IMR-90 (cell line): ENCODE data around the gene TGFBR1. TPM values are rescaled to one million over a fixed set of nuclear protein-coding genes. Genes with fewer than 3 reads are reported as not detected.

Source experiments
- ATAC-seq: fragments of 200-7000 bp; cut with Tn5 transposase; 2 replicates; pipeline ENCODE4 v1.9.1; 2020; ENCODE audit warnings: low read depth, mild to moderate bottlenecking, moderate library complexity
- BruUV-seq: library from RNA; stranded (reverse); fragments of 400-500 nt; replicated peaks from 2 replicates; lab custom pipeline; 2021; lab: Mats Ljungman, UMichigan
- CTCF ChIA-PET: fragments of 300-600 bp; formaldehyde crosslinking; extraction: SDS; loops from one replicate; lab custom pipeline; 2021; ENCODE audit warnings: antibody characterized with exemption; lab: Yijun Ruan, JAX
- POLR2A ChIA-PET: fragments of 300-600 bp; sonication (Branson Sonifier 250); formaldehyde crosslinking; loops from one replicate; lab custom pipeline; 2022; ENCODE audit warnings: antibody characterized with exemption; ENCODE audit not compliant: unreplicated experiment; lab: Charles Lee
- DNase-seq: peaks from one replicate; pipeline ENCODE4 v3.0.0; 2013
- H2AFZ ChIP-seq: replicated peaks from 2 replicates; pipeline ENCODE3; 2013; ENCODE audit warnings: low read length, mild to moderate bottlenecking; ENCODE audit not compliant: poor library complexity
- H2AK5ac ChIP-seq: 2 replicates; pipeline ENCODE4 v1.6.1; 2013; ENCODE audit warnings: low read depth, low read length, inconsistent platforms
- H2AK9ac ChIP-seq: replicated peaks from 2 replicates; pipeline ENCODE3; 2013; ENCODE audit warnings: mild to moderate bottlenecking, low read depth, low read length, moderate library complexity; ENCODE audit not compliant: poor library complexity
- H2BK120ac ChIP-seq: 2 replicates; pipeline ENCODE4 v1.6.1; 2013; ENCODE audit warnings: low read depth, low read length, inconsistent platforms
- H2BK15ac ChIP-seq: 3 replicates; pipeline ENCODE4 v1.6.1; 2013; ENCODE audit warnings: low read depth, low read length, inconsistent platforms
- H2BK20ac ChIP-seq: 2 replicates; pipeline ENCODE4 v1.6.1; 2013; ENCODE audit warnings: low read depth, mild to moderate bottlenecking, inconsistent platforms, low read length, moderate library complexity
- H2BK5ac ChIP-seq: 2 replicates; pipeline ENCODE4 v1.6.1; 2013; ENCODE audit warnings: mild to moderate bottlenecking, low read depth, low read length, inconsistent platforms; ENCODE audit not compliant: poor library complexity, severe bottlenecking
- H3K14ac ChIP-seq: replicated peaks from 2 replicates; pipeline ENCODE4 v1.6.1; 2013; ENCODE audit warnings: low read depth, low read length, inconsistent platforms
- H3K18ac ChIP-seq: 2 replicates; pipeline ENCODE4 v1.6.1; 2013; ENCODE audit warnings: low read depth, low read length, control low read depth
- H3K23ac ChIP-seq: 2 replicates; pipeline ENCODE4 v1.6.1; 2013; ENCODE audit warnings: low read depth, low read length, inconsistent platforms
- H3K27ac ChIP-seq: 2 replicates; pipeline ENCODE4 v1.5.1; 2013; ENCODE audit warnings: mild to moderate bottlenecking, control low read depth, low read length; ENCODE audit not compliant: insufficient read depth
- H3K27me3 ChIP-seq: 2 replicates; pipeline ENCODE4 v1.6.1; 2013; ENCODE audit warnings: low read length; ENCODE audit not compliant: control insufficient read depth, insufficient read depth
- H3K36me3 ChIP-seq: 2 replicates; pipeline ENCODE4 v1.6.1; 2013; ENCODE audit warnings: low read length, mixed read lengths; ENCODE audit not compliant: control insufficient read depth, insufficient read depth
- H3K4ac ChIP-seq: 2 replicates; pipeline ENCODE4 v1.6.1; 2013; ENCODE audit warnings: low read depth, low read length, inconsistent platforms
- H3K4me1 ChIP-seq: 2 replicates; pipeline ENCODE4 v1.6.1; 2013; ENCODE audit warnings: low read length, mixed read lengths; ENCODE audit not compliant: control insufficient read depth, insufficient read depth
- H3K4me2 ChIP-seq: 2 replicates; pipeline ENCODE4 v1.6.1; 2013; ENCODE audit warnings: low read depth, mild to moderate bottlenecking, control low read depth, low read length, moderate library complexity
- H3K4me3 ChIP-seq: 2 replicates; pipeline ENCODE4 v1.5.1; 2013; ENCODE audit warnings: low read depth, mild to moderate bottlenecking, control low read depth, low read length, moderate library complexity; ENCODE audit not compliant: insufficient read depth
- H3K56ac ChIP-seq: 2 replicates; pipeline ENCODE4 v1.6.1; 2013; ENCODE audit warnings: low read length, inconsistent platforms; ENCODE audit not compliant: insufficient read depth; ENCODE audit errors: extremely low read depth
- H3K79me1 ChIP-seq, 2 experiments: 2 replicates each; pipeline ENCODE4 v1.6.1; 2013; ENCODE audit warnings: low read length in 2 of 2, inconsistent platforms in 1 of 2, low read depth in 1 of 2
- H3K9ac ChIP-seq: 2 replicates; pipeline ENCODE4 v1.6.1; 2013; ENCODE audit warnings: low read depth, low read length, control low read depth
- H3K9me1 ChIP-seq: 2 replicates; pipeline ENCODE4 v1.6.1; 2013; ENCODE audit warnings: low read length, inconsistent platforms; ENCODE audit not compliant: insufficient read depth
- H3K9me3 ChIP-seq: 2 replicates; pipeline ENCODE4 v1.6.1; 2013; ENCODE audit warnings: low read length; ENCODE audit not compliant: control insufficient read depth, insufficient read depth
- H4K20me1 ChIP-seq: 2 replicates; pipeline ENCODE4 v1.6.1; 2013; ENCODE audit warnings: low read length, inconsistent platforms; ENCODE audit not compliant: insufficient read depth
- H4K5ac ChIP-seq: 2 replicates; pipeline ENCODE4 v1.6.1; 2013; ENCODE audit warnings: mild to moderate bottlenecking, low read depth, low read length, control low read depth
- H4K8ac ChIP-seq, 2 experiments: 2 replicates each; pipeline ENCODE4 v1.6.1; 2013; ENCODE audit warnings: low read depth in 2 of 2, low read length in 2 of 2, control low read depth in 1 of 2, inconsistent platforms in 1 of 2
- H4K91ac ChIP-seq: 2 replicates; pipeline ENCODE4 v1.6.1; 2013; ENCODE audit warnings: low read depth, low read length, inconsistent platforms; ENCODE audit not compliant: insufficient read depth
- BHLHE40 ChIP-seq: fragments of 150-350 bp; IDR thresholded peaks from 2 replicates; pipeline ENCODE4 v1.6.1; 2016; ENCODE audit warnings: mild to moderate bottlenecking, low read depth, low read length
- CEBPB ChIP-seq: IDR thresholded peaks from 2 replicates; pipeline ENCODE4 v1.6.1; 2012; ENCODE audit warnings: low read depth, low read length, improper control_type of control experiment
- CHD1 ChIP-seq: IDR thresholded peaks from 2 replicates; pipeline ENCODE4 v1.6.1; 2012; ENCODE audit warnings: low read depth, low read length, improper control_type of control experiment
- CTCF ChIP-seq: conservative IDR thresholded peaks from 2 replicates; pipeline ENCODE4 v1.5.1; 2012; ENCODE audit warnings: mild to moderate bottlenecking, low read depth, low read length, improper control_type of control experiment
- FOS ChIP-seq: fragments of 150-350 bp; IDR thresholded peaks from 2 replicates; pipeline ENCODE4 v1.6.1; 2016; ENCODE audit warnings: low read depth, low read length
- MAFK ChIP-seq: IDR thresholded peaks from 2 replicates; pipeline ENCODE4 v1.6.1; 2012; ENCODE audit warnings: low read depth, low read length, improper control_type of control experiment
- MAZ ChIP-seq: IDR thresholded peaks from 2 replicates; pipeline ENCODE4 v1.6.1; 2012; ENCODE audit warnings: low read depth, mild to moderate bottlenecking, low read length, improper control_type of control experiment, moderate library complexity, borderline replicate concordance
- MXI1 ChIP-seq: IDR thresholded peaks from 2 replicates; pipeline ENCODE4 v1.6.1; 2012; ENCODE audit warnings: low read depth, mild to moderate bottlenecking, low read length, moderate library complexity, borderline replicate concordance
- NFE2L2 ChIP-seq: fragments of 150-350 bp; IDR thresholded peaks from 2 replicates; pipeline ENCODE4 v1.6.1; 2016; ENCODE audit warnings: low read depth, mild to moderate bottlenecking, low read length
- POLR2A ChIP-seq: IDR thresholded peaks from 2 replicates; pipeline ENCODE4 v1.6.1; 2012; ENCODE audit warnings: mild to moderate bottlenecking, low read depth, low read length
- RAD21 ChIP-seq: IDR thresholded peaks from 2 replicates; pipeline ENCODE4 v1.6.1; 2012; ENCODE audit warnings: low read length, improper control_type of control experiment
- RCOR1 ChIP-seq: IDR thresholded peaks from 2 replicates; pipeline ENCODE4 v1.6.1; 2012; ENCODE audit warnings: mild to moderate bottlenecking, low read length, improper control_type of control experiment; ENCODE audit not compliant: insufficient replicate concordance
- RFX5 ChIP-seq: IDR thresholded peaks from 2 replicates; pipeline ENCODE4 v1.8.0; 2012; ENCODE audit warnings: low read depth, mild to moderate bottlenecking, low read length, moderate library complexity
- SMC3 ChIP-seq: fragments of 150-350 bp; IDR thresholded peaks from 2 replicates; pipeline ENCODE4 v1.6.1; 2016; ENCODE audit warnings: low read depth, mild to moderate bottlenecking, antibody characterized with exemption, low read length, moderate library complexity
- WGBS, 2 experiments: methylation state at CpG; one replicate each; pipeline versions ENCODE4 v1.1.5 to v1.1.7; 2013; ENCODE audit warnings: missing lambda C conversion rate in 2 of 2; ENCODE audit not compliant: insufficient read length in 1 of 2; ENCODE audit errors: extremely low coverage in 2 of 2; 5-methylcytosine and 5-hydroxymethylcytosine counted together
- dilution Hi-C: fragments of 300-500 bp; cut with HindIII; formaldehyde crosslinking; loops from one replicate; pipeline ENCODE4 v1.14.3; 2018; ENCODE audit warnings: low sequenced_read_pairs; ENCODE audit not compliant: unreplicated experiment
- in situ Hi-C: fragments of 300-500 bp; cut with MboI; formaldehyde crosslinking; loops from 3 replicates; pipeline ENCODE4 v1.14.3; 2019; ENCODE audit warnings: low sequenced_read_pairs, inconsistent platforms, mixed read lengths
- intact Hi-C: fragments of 100-400 bp; cut with micrococcal nuclease; formaldehyde crosslinking; loops from 2 replicates; pipeline ENCODE4 v1.10.0; 2022
- polyA plus RNA-seq, 3 experiments: library from polyadenylated mRNA; depleted of rRNA; stranded (reverse); fragments of >200 nt; gene quantifications; 2 replicates each; pipeline ENCODE4 v1.2.3, GENCODE V29; 2012; ENCODE audit warnings: low replicate concordance in 1 of 3
- total RNA-seq: library from RNA; depleted of rRNA; stranded (reverse); fragments of >200 nt; gene quantifications from 2 replicates; pipeline ENCODE4 v1.2.3, GENCODE V29; 2012
- TF ChIP-seq, protein P1 (sequence below): fragments of 150-350 bp; IDR thresholded peaks from 2 replicates; pipeline ENCODE4 v1.6.1; 2016; ENCODE audit warnings: low read depth, mild to moderate bottlenecking, low read length, moderate library complexity, borderline replicate concordance
- TF ChIP-seq, protein P2 (sequence below): fragments of 150-350 bp; IDR thresholded peaks from 2 replicates; pipeline ENCODE4 v1.6.1; 2017; ENCODE audit warnings: mild to moderate bottlenecking, antibody characterized with exemption, low read length, low read depth

Gene TGFBR1
- total and polyA plus RNA-seq, 2 of the 4 experiments (the other 2 are of a cell fraction) = 15.1 to 75.3 TPM

GRCh38 chr9:99055384-99055783 is 49.5 kb upstream of the TGFBR1 start:
- H3K56ac ChIP-seq = no peak overlapping the region
- no peak overlapping the region for H4K5ac ChIP-seq
- H3K9me1 ChIP-seq = peaks cover 33% of the 10 kb centered on the region
- ATAC-seq = no peak
- WGBS, 2 experiments = no CpG with 5 or more reads among the region's 1 CpG
- H3K27me3 ChIP-seq = no peaks in the 10 kb centered on the region
- TF ChIP-seq RAD21 (no peak), MAFK (no peak), MXI1 (no peak), POLR2A (no peak), SMC3 (no peak), RCOR1 (no peak), NFE2L2 (no peak), RFX5 (no peak), CTCF (no peak), CEBPB (no peak), MAZ (no peak), FOS (no peak), CHD1 (no peak), BHLHE40 (no peak)
- TF ChIP-seq, protein P1, sequence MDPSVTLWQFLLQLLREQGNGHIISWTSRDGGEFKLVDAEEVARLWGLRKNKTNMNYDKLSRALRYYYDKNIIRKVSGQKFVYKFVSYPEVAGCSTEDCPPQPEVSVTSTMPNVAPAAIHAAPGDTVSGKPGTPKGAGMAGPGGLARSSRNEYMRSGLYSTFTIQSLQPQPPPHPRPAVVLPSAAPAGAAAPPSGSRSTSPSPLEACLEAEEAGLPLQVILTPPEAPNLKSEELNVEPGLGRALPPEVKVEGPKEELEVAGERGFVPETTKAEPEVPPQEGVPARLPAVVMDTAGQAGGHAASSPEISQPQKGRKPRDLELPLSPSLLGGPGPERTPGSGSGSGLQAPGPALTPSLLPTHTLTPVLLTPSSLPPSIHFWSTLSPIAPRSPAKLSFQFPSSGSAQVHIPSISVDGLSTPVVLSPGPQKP = no peak
- TF ChIP-seq, protein P2, sequence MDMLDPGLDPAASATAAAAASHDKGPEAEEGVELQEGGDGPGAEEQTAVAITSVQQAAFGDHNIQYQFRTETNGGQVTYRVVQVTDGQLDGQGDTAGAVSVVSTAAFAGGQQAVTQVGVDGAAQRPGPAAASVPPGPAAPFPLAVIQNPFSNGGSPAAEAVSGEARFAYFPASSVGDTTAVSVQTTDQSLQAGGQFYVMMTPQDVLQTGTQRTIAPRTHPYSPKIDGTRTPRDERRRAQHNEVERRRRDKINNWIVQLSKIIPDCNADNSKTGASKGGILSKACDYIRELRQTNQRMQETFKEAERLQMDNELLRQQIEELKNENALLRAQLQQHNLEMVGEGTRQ = no peak
- CTCF ChIA-PET = interaction anchor here (0.7 to 0.8 kb wide), 2 partner anchors 30 to 203 kb away, joined by 3 read pairs; no protein-coding TSS in a partner anchor
- no peak overlapping the region for H3K4me2 ChIP-seq
- intact Hi-C loops (no loop called here), in situ Hi-C loops (no loop called here), dilution Hi-C loops (no loop called here)
- no peaks in the 10 kb centered on the region for H3K79me1 ChIP-seq
- peak overlapping the region; percentile 76 for H2AK5ac ChIP-seq
- H3K9me3 ChIP-seq = no peaks in the 10 kb centered on the region
- H3K4me3 ChIP-seq = no peak overlapping the region
- H4K91ac ChIP-seq = peak overlapping the region; percentile 50; the same call in 1 of the 2 replicates
- no peak overlapping the region for H3K23ac ChIP-seq
- H4K8ac ChIP-seq = no peak overlapping the region
- no peak overlapping the region for H3K18ac ChIP-seq
- H4K20me1 ChIP-seq = no peaks in the 10 kb centered on the region
- H3K14ac ChIP-seq = peak overlapping the region; percentile 26; the same call in 1 of the 2 replicates
- no peak overlapping the region for H3K9ac ChIP-seq
- no TSS peak for BruUV-seq
- H3K4me1 ChIP-seq = peaks cover 25% of the 10 kb centered on the region
- no peak for DNase-seq
- H3K27ac ChIP-seq = no peak overlapping the region
- peaks cover 58% of the 10 kb centered on the region; the same call in 1 of the 2 replicates for H3K36me3 ChIP-seq
- peak overlapping the region; percentile 46; the same call in 1 of the 2 replicates for H2BK120ac ChIP-seq
- POLR2A ChIA-PET = no interaction called here
- peak overlapping the region; percentile 50; the same call in 1 of the 2 replicates for H2BK20ac ChIP-seq
- H2AFZ ChIP-seq = no peak overlapping the region
- no peak overlapping the region for H2AK9ac ChIP-seq
- H2BK15ac ChIP-seq = peak overlapping the region; percentile 75; the same call in 2 of the 3 replicates
- peak overlapping the region; percentile 44 for H3K4ac ChIP-seq
- H2BK5ac ChIP-seq = no peak overlapping the region
